HG03432 (cell line): ENCODE results near the gene TMEM272.

Experiments
- ATAC-seq: cut with Tn5 transposase; IDR thresholded peaks from one replicate; pipeline ENCODE4 v1.9.1; 2021; ENCODE audit warnings: mild to moderate bottlenecking, moderate library complexity; ENCODE audit not compliant: unreplicated experiment

TMEM272 gene

DNA sequence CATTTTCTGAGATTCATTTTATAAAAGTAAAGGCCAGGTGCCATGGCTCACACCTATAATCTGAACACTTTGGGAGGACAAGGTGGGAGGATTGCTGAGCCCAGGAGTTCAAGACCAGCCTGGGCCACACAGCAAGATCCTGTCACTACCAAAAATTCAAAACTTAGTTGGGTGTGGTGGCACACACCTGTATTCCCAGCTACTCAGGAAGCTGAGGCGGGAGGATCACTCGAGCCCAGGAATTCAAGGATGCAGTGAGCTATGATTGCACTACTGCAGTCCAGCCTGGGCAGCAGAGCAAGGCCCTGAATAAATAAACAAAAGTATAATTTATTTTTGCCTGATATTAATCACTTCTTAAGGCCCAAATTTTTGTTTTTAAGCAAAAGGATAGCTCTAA lies 81.5 kb downstream of the TMEM272 start:
- ATAC-seq = no peak
